Keratinocyte (primary cell): ENCODE results near the gene SEC14L1. TPM values are rescaled to one million over a fixed set of nuclear protein-coding genes. Genes with fewer than 3 reads are reported as not detected.
A peak's percentile ranks its signal among the peaks of the same experiment; 100 is the strongest.
"Not testable (repeated sequence)": the region's sequence is repeated elsewhere in the genome, so short reads cannot be mapped to it uniquely, and the experiment has no call there.

Source experiments
- DNase-seq: peaks from one replicate; pipeline ENCODE4 v3.0.0-alpha.2; 2011; ENCODE audit warnings: low read depth, missing footprints, low spot score
- FAIRE-seq: peaks from 2 replicates; lab custom pipeline; 2011; peaks lifted over from hg19 to GRCh38; lab: Jason Lieb, UNC
- H2AFZ ChIP-seq: 2 replicates; pipeline ENCODE4 v1.6.0; 2012; ENCODE audit warnings: low read length, control low read depth, inconsistent platforms; ENCODE audit not compliant: control insufficient read depth
- H3K27ac ChIP-seq: 2 replicates; pipeline ENCODE4 v1.5.1; 2011; ENCODE audit warnings: low read length; ENCODE audit not compliant: control insufficient read depth, insufficient read depth
- H3K27me3 ChIP-seq: 3 replicates; pipeline ENCODE4 v1.6.0; 2011; ENCODE audit warnings: low read length; ENCODE audit not compliant: control insufficient read depth, insufficient read depth; ENCODE audit errors: extremely low read depth
- H3K36me3 ChIP-seq, 2 experiments: 2 replicates in 1 of 2; 3 replicates in 1 of 2; pipeline ENCODE4 v1.5.1; 2011; ENCODE audit warnings: low read length in 2 of 2, mild to moderate bottlenecking in 1 of 2; ENCODE audit not compliant: control insufficient read depth in 2 of 2, insufficient read depth in 2 of 2; ENCODE audit errors: extremely low read depth in 1 of 2
- H3K4me1 ChIP-seq: 3 replicates; pipeline ENCODE4 v1.5.1; 2011; ENCODE audit warnings: low read length; ENCODE audit not compliant: control insufficient read depth, insufficient read depth; ENCODE audit errors: extremely low read depth
- H3K4me2 ChIP-seq: 3 replicates; pipeline ENCODE4 v1.6.0; 2011; ENCODE audit warnings: low read depth, low read length; ENCODE audit not compliant: control insufficient read depth, insufficient read depth; ENCODE audit errors: extremely low read depth
- H3K4me3 ChIP-seq, 3 experiments: fragments of 200-600 bp in 1 of 3; sonication (generic) in 1 of 3; 2 replicates in 2 of 3; 3 replicates in 1 of 3; pipeline ENCODE4 v1.5.1; 2011 to 2016; ENCODE audit warnings: low read length in 3 of 3, mild to moderate bottlenecking in 3 of 3, control low read depth in 2 of 3, inconsistent platforms in 1 of 3, low read depth in 1 of 3, mixed read lengths in 1 of 3, mixed run types in 1 of 3, moderate library complexity in 1 of 3; ENCODE audit not compliant: control insufficient read depth in 2 of 3, insufficient read depth in 2 of 3; ENCODE audit errors: extremely low read depth in 1 of 3
- H3K79me2 ChIP-seq: 2 replicates; pipeline ENCODE4 v1.6.0; 2012; ENCODE audit warnings: low read length; ENCODE audit not compliant: control insufficient read depth, insufficient read depth
- H3K9ac ChIP-seq: 3 replicates; pipeline ENCODE4 v1.6.0; 2011; ENCODE audit warnings: low read length; ENCODE audit not compliant: control insufficient read depth, insufficient read depth; ENCODE audit errors: extremely low read depth
- H3K9me1 ChIP-seq: 3 replicates; pipeline ENCODE4 v1.6.0; 2011; ENCODE audit warnings: low read length; ENCODE audit not compliant: control insufficient read depth, insufficient read depth; ENCODE audit errors: extremely low read depth
- H3K9me3 ChIP-seq: 2 replicates; pipeline ENCODE4 v1.5.1; 2012; ENCODE audit warnings: low read depth, low read length; ENCODE audit not compliant: control insufficient read depth
- H4K20me1 ChIP-seq: 3 replicates; pipeline ENCODE4 v1.6.0; 2011; ENCODE audit warnings: low read length; ENCODE audit not compliant: control insufficient read depth, insufficient read depth; ENCODE audit errors: extremely low read depth
- EZH2 ChIP-seq: IDR thresholded peaks from one replicate; pipeline ENCODE4 v1.6.1; 2012; ENCODE audit warnings: inconsistent platforms, mild to moderate bottlenecking, low read length, moderate library complexity
- dilution Hi-C: fragments of 300-500 bp; cut with MboI; formaldehyde crosslinking; loops from one replicate; pipeline ENCODE4 v1.7.0; 2020; ENCODE audit warnings: low sequenced_read_pairs; ENCODE audit not compliant: extremely low pct_ligation_motif_present
- polyA plus RNA-seq, 5 experiments: library from polyadenylated mRNA; depleted of rRNA in 3 of 5; stranded (reverse) in 3 of 5; stranded (forward) in 1 of 5; unstranded in 1 of 5; fragments of >200 nt; gene quantifications; 1 replicate in 1 of 5; 2 replicates in 3 of 5; 3 replicates in 1 of 5; pipeline versions ENCODE4 v1.2.1 to v1.2.3, GENCODE V29; 2011 to 2012; ENCODE audit warnings: missing spikeins in 2 of 5, low read depth in 1 of 5, low replicate concordance in 1 of 5
- TF ChIP-seq, protein P1 (sequence below), 3 experiments: IDR thresholded peaks in 1 of 3; conservative IDR thresholded peaks in 1 of 3; optimal IDR thresholded peaks in 1 of 3; 2 replicates in 2 of 3; 3 replicates in 1 of 3; pipeline versions ENCODE3 to v1.5.1; 2011; ENCODE audit warnings: low read length in 3 of 3, mild to moderate bottlenecking in 3 of 3, moderate library complexity in 2 of 3, control low read depth in 1 of 3, inconsistent platforms in 1 of 3; ENCODE audit not compliant: insufficient read depth in 2 of 3; ENCODE audit errors: extremely low read depth in 1 of 3

The SEC14L1 gene
- polyA plus RNA-seq, 1 donor (not counting 4 experiments of a cell fraction or from before 2014, with no cell fraction given) = 35.6 TPM

DNA sequence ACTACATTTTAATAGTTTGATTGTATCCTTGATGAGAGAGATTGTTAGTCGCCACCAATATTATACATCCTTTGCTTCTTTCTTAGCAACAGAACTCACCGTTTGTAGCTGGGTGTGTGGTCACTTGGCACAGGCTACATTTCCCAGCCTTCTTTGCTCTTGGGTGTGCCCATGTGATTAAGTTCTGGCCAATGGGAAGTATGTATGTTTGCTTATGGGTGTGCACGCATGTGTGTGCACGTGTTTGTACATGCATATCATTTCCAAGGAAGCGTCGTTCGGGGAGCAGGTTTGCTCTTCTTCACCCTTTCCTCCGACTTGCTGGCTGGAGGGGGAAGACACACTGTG lies 4.4 kb upstream of the SEC14L1 start:
- no peak overlapping the region for H2AFZ ChIP-seq
- H3K9me1 ChIP-seq = no peaks in the 10 kb centered on the region
- TF ChIP-seq, protein P1, sequence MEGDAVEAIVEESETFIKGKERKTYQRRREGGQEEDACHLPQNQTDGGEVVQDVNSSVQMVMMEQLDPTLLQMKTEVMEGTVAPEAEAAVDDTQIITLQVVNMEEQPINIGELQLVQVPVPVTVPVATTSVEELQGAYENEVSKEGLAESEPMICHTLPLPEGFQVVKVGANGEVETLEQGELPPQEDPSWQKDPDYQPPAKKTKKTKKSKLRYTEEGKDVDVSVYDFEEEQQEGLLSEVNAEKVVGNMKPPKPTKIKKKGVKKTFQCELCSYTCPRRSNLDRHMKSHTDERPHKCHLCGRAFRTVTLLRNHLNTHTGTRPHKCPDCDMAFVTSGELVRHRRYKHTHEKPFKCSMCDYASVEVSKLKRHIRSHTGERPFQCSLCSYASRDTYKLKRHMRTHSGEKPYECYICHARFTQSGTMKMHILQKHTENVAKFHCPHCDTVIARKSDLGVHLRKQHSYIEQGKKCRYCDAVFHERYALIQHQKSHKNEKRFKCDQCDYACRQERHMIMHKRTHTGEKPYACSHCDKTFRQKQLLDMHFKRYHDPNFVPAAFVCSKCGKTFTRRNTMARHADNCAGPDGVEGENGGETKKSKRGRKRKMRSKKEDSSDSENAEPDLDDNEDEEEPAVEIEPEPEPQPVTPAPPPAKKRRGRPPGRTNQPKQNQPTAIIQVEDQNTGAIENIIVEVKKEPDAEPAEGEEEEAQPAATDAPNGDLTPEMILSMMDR (optimal IDR thresholded peaks at IDR 0.05 in 1 of 3, IDR thresholded peaks at IDR 0.05 in 1 of 3, conservative IDR thresholded peaks at IDR 0.05 in 1 of 3; ENCODE audit: extremely low read depth in 1 of 3, insufficient read depth in 2 of 3, low read length in 3 of 3) = no peak
- TF ChIP-seq EZH2 = no peak
- H3K9me3 ChIP-seq = peaks cover 8% of the 10 kb centered on the region
- H3K4me2 ChIP-seq = no peak overlapping the region
- H3K4me1 ChIP-seq = peaks cover 36% of the 10 kb centered on the region
- H3K9ac ChIP-seq = no peak overlapping the region
- H4K20me1 ChIP-seq = no peaks in the 10 kb centered on the region
- no peaks in the 10 kb centered on the region for H3K27me3 ChIP-seq
- DNase-seq (no peak), FAIRE-seq (no peak)
- dilution Hi-C loops = no loop called here
- peaks cover 2% of the 10 kb centered on the region for H3K79me2 ChIP-seq
- no peak overlapping the region for H3K4me3 ChIP-seq
- no peaks in the 10 kb centered on the region for H3K36me3 ChIP-seq
- H3K27ac ChIP-seq = no peak overlapping the region

DNA sequence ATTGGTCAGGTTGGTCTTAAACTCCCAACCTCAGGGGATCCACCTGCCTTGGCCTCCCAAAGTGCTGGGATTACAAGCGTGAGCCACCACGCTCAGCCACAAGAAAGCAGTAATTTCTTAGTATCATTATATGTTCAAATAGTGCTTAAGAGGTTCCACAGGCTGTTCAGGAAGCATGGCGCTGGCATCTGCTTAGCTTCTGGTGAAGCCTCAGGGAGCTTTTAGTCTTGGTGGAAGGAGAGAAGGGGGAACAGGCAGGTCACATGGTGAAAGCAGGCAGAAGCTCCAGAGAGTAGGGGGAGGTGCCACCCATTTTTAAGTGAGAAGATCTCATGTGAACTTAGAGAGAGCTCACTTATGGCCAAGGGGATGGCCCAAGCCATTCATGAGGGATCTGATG lies 3.7 kb upstream of the SEC14L1 start:
- DNase-seq = no peak
- dilution Hi-C loops = no loop called here
- no peaks in the 10 kb centered on the region for H3K9me1 ChIP-seq
- no peaks in the 10 kb centered on the region for H3K27me3 ChIP-seq
- peaks cover 33% of the 10 kb centered on the region for H3K4me1 ChIP-seq
- FAIRE-seq = no peak
- TF ChIP-seq EZH2 = no peak
- TF ChIP-seq, protein P1 (optimal IDR thresholded peaks at IDR 0.05 in 1 of 3, IDR thresholded peaks at IDR 0.05 in 1 of 3, conservative IDR thresholded peaks at IDR 0.05 in 1 of 3; ENCODE audit: extremely low read depth in 1 of 3, insufficient read depth in 2 of 3, low read length in 3 of 3) = no peak
- H3K4me3 ChIP-seq = no peak overlapping the region
- H3K79me2 ChIP-seq = peaks cover 9% of the 10 kb centered on the region
- no peak overlapping the region for H2AFZ ChIP-seq
- peaks cover 8% of the 10 kb centered on the region for H3K9me3 ChIP-seq
- no peak overlapping the region for H3K4me2 ChIP-seq
- H4K20me1 ChIP-seq = no peaks in the 10 kb centered on the region
- no peak overlapping the region for H3K9ac ChIP-seq
- peak overlapping the region; percentile 97 for H3K27ac ChIP-seq
- no peaks in the 10 kb centered on the region for H3K36me3 ChIP-seq

- H3K4me2 ChIP-seq = not testable (repeated sequence)
- peak overlapping the region; percentile 97 for H3K27ac ChIP-seq
Observed at GRCh38 chr17:77137886-77138285, 2.9 kb upstream of the SEC14L1 start.

More at GRCh38 chr17:77137886-77138285, 2.9 kb upstream of the SEC14L1 start:
- H3K9me1 ChIP-seq, H4K20me1 ChIP-seq, H3K36me3 ChIP-seq, H3K4me3 ChIP-seq, H2AFZ ChIP-seq, dilution Hi-C loops, H3K9me3 ChIP-seq, H3K27me3 ChIP-seq: not testable (repeated sequence)
- peak; percentile 94 for DNase-seq
- H3K4me1 ChIP-seq = peaks cover 33% of the 10 kb centered on the region
- FAIRE-seq = peak; percentile 83
- peaks cover 17% of the 10 kb centered on the region for H3K79me2 ChIP-seq
- peak overlapping the region; percentile 13 for H3K9ac ChIP-seq
